ENCODE results near the gene RAI1. TPM values are rescaled to one million over a fixed set of nuclear protein-coding genes. Genes with fewer than 3 reads are reported as not detected.
A peak's percentile ranks its signal among the peaks of the same experiment; 100 is the strongest.
"Not testable (repeated sequence)": the region's sequence is repeated elsewhere in the genome, so short reads cannot be mapped to it uniquely, and the experiment has no call there.

Gene RAI1
- total RNA-seq, 1 donor from 2014 or later: 33.5 TPM

- no peak overlapping the region for H3K4me3 Mint-ChIP-seq (ENCODE audit: low read depth)
- peaks cover 26% of the 10 kb centered on the region for H3K4me1 Mint-ChIP-seq (ENCODE audit: low read depth)
- DNase-seq (ENCODE audit: low spot score): no peak
- no peaks in the 10 kb centered on the region for H3K9me3 Mint-ChIP-seq
- peaks cover 5% of the 10 kb centered on the region for H3K36me3 Mint-ChIP-seq (ENCODE audit: low read depth)
- peaks cover 11% of the 10 kb centered on the region for H3K27me3 Mint-ChIP-seq (ENCODE audit: low read depth)
- no peak overlapping the region for H3K27ac Mint-ChIP-seq
- intact Hi-C loops (cut with micrococcal nuclease): no loop called here
Measured at GRCh38 chr17:17679243-17679642, 2.0 kb upstream of the RAI1 start.

- Mint-ChIP-seq H3K9me3 (no peaks in the 10 kb centered on the region), H3K4me3 (ENCODE audit: low read depth) (no peak overlapping the region), H3K4me1 (ENCODE audit: low read depth) (peaks cover 28% of the 10 kb centered on the region), H3K36me3 (ENCODE audit: low read depth) (peaks cover 8% of the 10 kb centered on the region), H3K27ac (no peak overlapping the region), H3K27me3 (ENCODE audit: low read depth) (peaks cover 11% of the 10 kb centered on the region)
- intact Hi-C loops (cut with micrococcal nuclease): loop anchor here (5.0 kb wide), 4 partner anchors 43 to 293 kb away; partner anchors contain the start of genes DRC3 and TOM1L2
- no peak for DNase-seq (ENCODE audit: low spot score)
Measured at GRCh38 chr17:17679748-17680147, 1.5 kb upstream of the RAI1 start.

DNA sequence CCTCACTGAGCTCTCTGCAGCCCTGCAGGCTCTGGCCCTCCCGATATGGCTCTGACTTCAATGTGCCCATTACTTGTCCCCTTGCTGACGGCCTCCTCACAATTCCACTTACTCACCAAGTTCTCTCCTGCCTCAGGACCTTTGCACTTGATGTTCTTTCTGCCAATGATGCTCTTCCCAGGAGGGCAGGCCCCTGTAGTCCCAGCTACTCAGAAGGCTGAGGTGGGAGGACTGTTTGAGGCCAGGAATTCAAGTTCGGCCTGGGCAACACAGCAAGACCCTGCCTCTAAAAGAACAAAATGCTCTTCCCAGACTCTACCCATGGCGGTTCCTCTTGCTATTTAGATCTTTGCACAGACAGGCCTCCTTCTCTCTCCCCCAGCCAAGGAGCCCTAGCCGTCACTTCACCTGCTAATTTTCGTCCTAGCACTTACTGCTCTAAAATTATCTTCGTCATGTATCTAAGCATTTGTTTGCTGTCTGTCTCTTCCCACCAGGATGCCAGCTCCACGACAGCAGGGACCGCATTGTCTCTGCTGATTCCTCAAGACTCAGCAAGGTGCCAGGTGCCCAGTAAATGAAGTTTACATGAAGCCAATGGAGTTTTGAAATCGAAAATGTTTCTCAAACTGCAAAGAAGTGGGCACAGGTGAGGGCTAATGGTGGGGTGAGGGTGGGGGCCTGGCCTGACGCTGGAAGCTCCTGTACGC lies 626 bp upstream of the RAI1 start:
- peaks cover 12% of the 10 kb centered on the region for H3K36me3 Mint-ChIP-seq (ENCODE audit: low read depth)
- DNase-seq (ENCODE audit: low spot score): no peak
- no peaks in the 10 kb centered on the region for H3K9me3 Mint-ChIP-seq
- intact Hi-C loops (cut with micrococcal nuclease): loop anchor here (1.0 to 5.0 kb wide), 5 partner anchors 42 to 353 kb away; partner anchors contain the start of genes DRC3 and TOM1L2
- peak overlapping the region; percentile 23 for H3K27ac Mint-ChIP-seq
- H3K27me3 Mint-ChIP-seq (ENCODE audit: low read depth): peaks cover 11% of the 10 kb centered on the region
- peak overlapping the region; percentile 52 for H3K4me3 Mint-ChIP-seq (ENCODE audit: low read depth)
- H3K4me1 Mint-ChIP-seq (ENCODE audit: low read depth): peaks cover 30% of the 10 kb centered on the region

DNA sequence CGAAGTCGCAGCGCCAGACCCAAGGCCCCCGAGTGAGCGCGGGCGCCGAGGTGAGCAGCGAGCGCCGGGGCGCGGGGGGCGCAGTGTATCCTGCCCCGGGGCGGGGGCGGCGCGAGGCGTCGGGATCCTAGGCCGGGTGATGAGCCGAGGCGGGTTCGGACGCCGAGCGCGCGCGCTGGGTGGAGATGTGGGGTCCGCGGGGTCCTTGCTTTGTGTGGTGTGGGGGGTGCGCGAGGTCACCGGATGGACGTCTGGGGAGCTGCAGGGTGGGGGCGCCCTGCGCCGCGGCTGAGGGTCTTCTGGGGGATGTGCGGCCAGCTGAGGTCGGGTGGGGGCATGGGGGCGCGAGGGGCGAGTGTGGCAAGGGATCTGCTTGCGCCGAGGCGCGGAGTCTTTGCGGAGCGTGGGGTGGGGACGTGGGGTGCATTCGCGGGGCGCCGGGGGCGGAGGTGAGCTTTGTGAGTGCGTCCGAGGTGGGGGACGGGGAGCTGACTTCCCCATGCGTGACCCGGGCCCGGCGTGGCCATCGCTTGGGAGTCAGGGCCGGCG lies 560 bp downstream of the RAI1 start:
- H3K36me3 Mint-ChIP-seq (ENCODE audit: low read depth): peaks cover 15% of the 10 kb centered on the region
- intact Hi-C loops (cut with micrococcal nuclease): loop anchor here (1.0 to 5.0 kb wide), 9 partner anchors 12 to 351 kb away; partner anchors contain the start of genes DRC3 and TOM1L2
- H3K4me3 Mint-ChIP-seq (ENCODE audit: low read depth): peak overlapping the region; percentile 85
- peak overlapping the region; percentile 85 for H3K27ac Mint-ChIP-seq
- DNase-seq (ENCODE audit: low spot score): peak; percentile 31
- no peaks in the 10 kb centered on the region for H3K9me3 Mint-ChIP-seq
- H3K27me3 Mint-ChIP-seq (ENCODE audit: low read depth): peaks cover 11% of the 10 kb centered on the region
- peaks cover 25% of the 10 kb centered on the region for H3K4me1 Mint-ChIP-seq (ENCODE audit: low read depth)

- Mint-ChIP-seq H3K27ac (peak overlapping the region; percentile 85), H3K4me3 (ENCODE audit: low read depth) (peak overlapping the region; percentile 85), H3K9me3 (no peaks in the 10 kb centered on the region), H3K4me1 (ENCODE audit: low read depth) (peaks cover 25% of the 10 kb centered on the region), H3K36me3 (ENCODE audit: low read depth) (peaks cover 17% of the 10 kb centered on the region), H3K27me3 (ENCODE audit: low read depth) (peaks cover 11% of the 10 kb centered on the region)
- DNase-seq (ENCODE audit: low spot score): peak; percentile 55
- intact Hi-C loops (cut with micrococcal nuclease): loop anchor here (1.0 to 5.0 kb wide), 8 partner anchors 12 to 290 kb away; partner anchors contain the start of genes DRC3 and TOM1L2
Measured at GRCh38 chr17:17682293-17682736, 1.1 kb downstream of the RAI1 start.

DNA sequence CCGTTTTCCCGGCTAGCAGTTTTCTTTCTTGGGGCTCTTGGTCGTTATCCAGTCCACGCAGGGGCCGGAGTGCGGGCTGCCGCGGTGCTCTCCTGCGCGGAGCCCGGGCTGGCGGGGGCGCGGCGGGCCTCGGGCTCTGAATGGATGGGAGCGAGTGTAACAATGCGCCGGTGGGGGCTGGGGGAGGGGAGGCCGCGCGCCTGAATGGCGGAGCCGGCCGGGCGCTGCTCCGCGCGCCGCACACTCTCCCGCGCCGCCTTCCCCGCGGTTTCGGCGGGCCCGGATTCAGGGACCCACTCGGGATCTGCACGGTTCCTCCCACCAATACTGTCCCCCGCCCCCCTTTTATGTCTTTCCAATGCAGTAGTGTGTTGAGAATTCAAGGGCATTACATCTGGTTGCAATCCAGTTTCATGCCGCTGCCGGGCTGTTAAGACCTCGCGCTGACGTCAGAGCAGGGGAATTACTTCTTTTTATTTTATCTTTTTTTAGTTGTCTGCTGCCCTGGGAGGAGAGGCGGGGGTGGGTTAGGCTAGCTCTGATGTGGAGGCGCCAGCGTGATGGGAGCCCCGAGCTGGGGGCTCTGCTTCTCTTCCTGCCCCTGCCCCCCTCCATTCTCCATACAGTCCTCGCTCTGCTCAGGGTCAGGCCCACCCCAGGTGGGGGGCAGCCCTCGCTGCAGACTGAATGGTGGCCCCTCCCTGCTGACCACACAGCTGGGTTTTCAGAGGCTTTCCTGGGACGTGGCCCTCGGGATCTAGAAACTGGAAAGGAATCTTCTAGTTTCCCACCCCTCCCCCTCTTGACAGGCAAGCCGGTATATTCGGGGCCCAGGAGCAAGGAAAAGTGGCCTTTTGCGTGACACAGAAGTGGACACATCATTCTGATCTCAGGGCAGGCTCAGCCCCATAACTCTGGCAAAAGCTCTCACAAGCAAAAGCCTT lies 1.8 kb downstream of the RAI1 start:
- peak overlapping the region; percentile 85 for H3K4me3 Mint-ChIP-seq (ENCODE audit: low read depth)
- peaks cover 11% of the 10 kb centered on the region for H3K27me3 Mint-ChIP-seq (ENCODE audit: low read depth)
- H3K4me1 Mint-ChIP-seq (ENCODE audit: low read depth): peaks cover 25% of the 10 kb centered on the region
- peak overlapping the region; percentile 94 for H3K27ac Mint-ChIP-seq
- peaks cover 19% of the 10 kb centered on the region for H3K36me3 Mint-ChIP-seq (ENCODE audit: low read depth)
- H3K9me3 Mint-ChIP-seq: no peaks in the 10 kb centered on the region
- DNase-seq (ENCODE audit: low spot score): peak; percentile 46
- intact Hi-C loops (cut with micrococcal nuclease): loop anchor here (1.0 to 5.0 kb wide), 8 partner anchors 11 to 289 kb away; partner anchors contain the start of genes DRC3 and TOM1L2

DNA sequence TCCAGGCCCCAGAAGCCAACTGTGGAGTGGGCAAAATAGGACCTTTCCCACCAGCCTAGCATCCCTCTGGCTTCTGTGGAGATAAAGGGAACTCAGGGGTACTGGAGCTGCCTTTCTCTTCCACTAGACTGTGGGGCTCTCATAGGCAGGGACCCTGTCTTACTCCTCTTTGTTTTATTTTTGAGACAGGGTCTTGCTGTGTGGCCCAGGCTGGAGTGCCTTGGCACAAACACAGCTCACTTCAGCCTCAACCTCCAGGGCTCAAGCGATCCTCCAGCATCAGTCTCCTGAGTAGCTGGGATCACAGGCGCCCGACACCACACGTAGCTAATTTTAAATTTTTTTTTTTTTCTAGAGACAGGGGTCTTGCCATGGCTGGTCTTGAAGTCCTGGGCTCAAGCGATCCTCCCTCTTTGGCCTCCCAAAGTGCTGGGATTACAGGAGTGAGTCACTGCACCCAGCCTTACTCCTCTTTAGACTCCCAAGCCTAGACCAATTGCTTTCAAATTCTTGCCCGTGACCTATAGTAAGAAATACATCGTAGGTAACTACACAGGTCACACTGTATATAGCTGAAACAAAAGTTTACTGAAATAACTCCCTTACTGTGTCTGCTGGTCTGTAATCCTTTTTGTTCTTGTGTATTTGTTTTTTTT lies 2.6 kb downstream of the RAI1 start:
- Mint-ChIP-seq H3K9me3 (no peaks in the 10 kb centered on the region), H3K36me3 (ENCODE audit: low read depth) (peaks cover 19% of the 10 kb centered on the region), H3K4me1 (ENCODE audit: low read depth) (peaks cover 25% of the 10 kb centered on the region), H3K27me3 (ENCODE audit: low read depth) (peaks cover 8% of the 10 kb centered on the region), H3K27ac (peak overlapping the region; percentile 94), H3K4me3 (ENCODE audit: low read depth) (peak overlapping the region; percentile 85)
- intact Hi-C loops (cut with micrococcal nuclease): loop anchor here (2.0 to 5.0 kb wide), 7 partner anchors 38 to 288 kb away; partner anchors contain the start of genes DRC3 and TOM1L2
- DNase-seq (ENCODE audit: low spot score): no peak

DNA sequence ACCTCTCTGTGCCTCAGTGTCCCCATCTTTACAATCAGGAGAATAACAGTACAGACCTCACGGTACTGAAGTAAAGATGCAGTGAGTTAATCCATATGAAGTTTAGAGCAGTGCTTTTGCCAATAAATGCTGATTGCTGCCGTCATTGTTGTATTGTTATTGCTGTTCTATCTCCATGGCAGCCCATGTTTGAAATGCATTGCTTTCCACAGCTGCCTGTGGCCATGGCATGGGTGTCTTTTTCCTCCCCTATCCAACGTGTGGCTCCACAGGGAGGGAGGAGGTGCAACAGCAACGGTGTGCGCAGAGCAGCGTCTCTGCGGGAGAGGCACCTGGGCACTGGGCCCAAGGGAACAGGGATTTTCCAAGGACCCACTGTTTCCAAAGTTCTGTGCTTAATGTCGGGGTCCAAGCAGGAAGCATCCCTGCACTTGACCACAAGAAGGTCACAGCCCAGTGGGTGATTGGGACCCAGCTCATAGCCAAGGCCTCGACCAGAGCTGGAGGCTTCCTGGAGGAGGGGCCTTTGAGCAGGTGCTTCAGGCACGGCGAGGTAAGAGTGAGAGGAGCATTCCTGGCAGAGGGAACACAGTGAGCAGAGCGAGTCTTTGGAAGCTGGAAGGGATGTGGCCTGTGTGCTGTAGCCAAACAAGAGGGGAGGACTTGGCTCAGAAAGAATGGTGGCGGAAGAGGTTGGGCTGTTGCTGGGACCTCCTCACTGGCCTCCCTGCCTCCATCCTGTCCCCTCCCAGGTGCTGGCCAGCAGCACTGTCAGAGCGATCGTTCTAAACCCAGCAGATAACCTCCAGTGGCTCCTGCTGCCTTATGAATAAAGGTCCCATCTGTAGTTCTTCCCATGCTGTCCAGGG lies 3.9 kb downstream of the RAI1 start:
- peaks cover 23% of the 10 kb centered on the region for H3K36me3 Mint-ChIP-seq (ENCODE audit: low read depth)
- intact Hi-C loops (cut with micrococcal nuclease): loop anchor here (5.0 kb wide), 4 partner anchors 37 to 287 kb away; partner anchors contain the start of genes DRC3 and TOM1L2
- DNase-seq (ENCODE audit: low spot score): no peak
- no peaks in the 10 kb centered on the region for H3K9me3 Mint-ChIP-seq
- H3K27me3 Mint-ChIP-seq (ENCODE audit: low read depth): peaks cover 2% of the 10 kb centered on the region
- H3K27ac Mint-ChIP-seq: no peak overlapping the region
- H3K4me1 Mint-ChIP-seq (ENCODE audit: low read depth): peaks cover 27% of the 10 kb centered on the region
- no peak overlapping the region for H3K4me3 Mint-ChIP-seq (ENCODE audit: low read depth)

DNA sequence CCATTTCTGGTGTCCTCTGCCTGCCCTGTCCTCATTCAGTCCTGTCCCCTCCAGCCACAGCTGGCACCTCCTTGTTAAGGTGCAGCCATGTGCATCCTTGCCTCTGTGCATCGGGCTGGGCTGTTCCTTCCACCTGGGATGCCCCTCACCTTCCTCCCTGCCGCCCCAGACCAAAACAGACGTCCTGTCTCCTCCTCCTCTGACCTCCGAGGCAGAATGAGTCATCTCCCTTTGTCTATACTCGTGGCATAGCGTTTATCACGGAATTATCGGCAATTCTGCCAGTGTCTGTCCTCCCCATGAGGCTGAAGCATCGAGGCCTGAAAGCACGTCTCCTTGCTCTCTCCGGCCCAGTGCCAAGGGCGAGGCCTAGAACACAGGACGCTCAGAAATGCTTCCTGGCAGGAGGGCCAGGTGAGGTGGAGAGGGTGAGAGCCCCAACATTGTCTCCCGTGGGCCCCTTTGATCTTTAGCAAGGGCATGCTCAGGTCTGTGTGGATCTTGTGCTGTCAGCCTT lies 4.6 kb downstream of the RAI1 start:
- intact Hi-C loops (cut with micrococcal nuclease): no loop called here
- no peak overlapping the region for H3K4me3 Mint-ChIP-seq (ENCODE audit: low read depth)
- peaks cover under 1% of the 10 kb centered on the region for H3K27me3 Mint-ChIP-seq (ENCODE audit: low read depth)
- no peak for DNase-seq (ENCODE audit: low spot score)
- H3K9me3 Mint-ChIP-seq: no peaks in the 10 kb centered on the region
- no peak overlapping the region for H3K27ac Mint-ChIP-seq
- H3K36me3 Mint-ChIP-seq (ENCODE audit: low read depth): peaks cover 23% of the 10 kb centered on the region
- peaks cover 27% of the 10 kb centered on the region for H3K4me1 Mint-ChIP-seq (ENCODE audit: low read depth)

DNA sequence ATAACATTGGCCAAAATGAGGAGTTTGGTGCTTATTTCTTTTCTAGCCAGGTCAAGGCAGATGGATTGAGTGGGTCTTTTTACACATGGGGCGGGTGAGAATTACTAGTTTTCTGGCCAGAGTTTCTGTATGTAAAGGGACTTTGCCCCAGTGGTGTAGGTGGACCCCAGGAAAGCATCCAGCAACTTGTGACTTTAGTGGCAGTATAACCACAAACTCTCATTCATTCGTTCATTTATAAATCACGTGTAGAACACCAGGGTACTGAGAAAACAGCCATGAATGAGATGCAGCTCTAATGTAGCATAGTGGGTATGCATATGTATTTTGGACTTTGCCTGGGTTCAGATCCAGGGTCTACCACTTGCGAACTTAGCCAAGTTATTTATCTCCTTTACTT lies 8.1 kb downstream of the RAI1 start:
- peaks cover 17% of the 10 kb centered on the region for H3K36me3 Mint-ChIP-seq (ENCODE audit: low read depth)
- H3K9me3 Mint-ChIP-seq: no peaks in the 10 kb centered on the region
- no peak overlapping the region for H3K4me3 Mint-ChIP-seq (ENCODE audit: low read depth)
- H3K27me3 Mint-ChIP-seq (ENCODE audit: low read depth): no peaks in the 10 kb centered on the region
- peaks cover 46% of the 10 kb centered on the region for H3K4me1 Mint-ChIP-seq (ENCODE audit: low read depth)
- intact Hi-C loops (cut with micrococcal nuclease): no loop called here
- no peak for DNase-seq (ENCODE audit: low spot score)
- no peak overlapping the region for H3K27ac Mint-ChIP-seq

- H3K27ac Mint-ChIP-seq; H3K27me3 Mint-ChIP-seq (ENCODE audit: low read depth); intact Hi-C loops (cut with micrococcal nuclease); DNase-seq (ENCODE audit: low spot score); H3K9me3 Mint-ChIP-seq; H3K4me3 Mint-ChIP-seq (ENCODE audit: low read depth): not testable (repeated sequence)
- Mint-ChIP-seq H3K4me1 (ENCODE audit: low read depth) (peaks cover 42% of the 10 kb centered on the region), H3K36me3 (ENCODE audit: low read depth) (peaks cover 11% of the 10 kb centered on the region)
Measured at GRCh38 chr17:17690233-17690632, 9.0 kb downstream of the RAI1 start.
